ENCODE measurements around the gene CRIM1.

CRIM1 gene

GRCh38 chr2:36399050-36399449 lies 43.5 kb downstream of the CRIM1 start:
- TF ChIP-seq ZFX (IDR thresholded peaks at IDR 0.05) (no peak), CTCF (conservative IDR thresholded peaks at IDR 0.05) (no peak)
- H3K27ac ChIP-seq: no peak overlapping the region

- H3K27ac ChIP-seq: no peak overlapping the region
- TF ChIP-seq CTCF (conservative IDR thresholded peaks at IDR 0.05) (no peak), ZFX (IDR thresholded peaks at IDR 0.05) (no peak)
These were observed 48.2 kb downstream of the CRIM1 start for GRCh38 chr2:36403675-36404230.

GRCh38 chr2:36404318-36404717 lies 48.7 kb downstream of the CRIM1 start:
- TF ChIP-seq CTCF (conservative IDR thresholded peaks at IDR 0.05) (no peak), ZFX (IDR thresholded peaks at IDR 0.05) (no peak)
- H3K27ac ChIP-seq: no peak overlapping the region

GRCh38 chr2:36404754-36405153 lies 49.2 kb downstream of the CRIM1 start:
- TF ChIP-seq ZFX (IDR thresholded peaks at IDR 0.05) (no peak), CTCF (conservative IDR thresholded peaks at IDR 0.05) (no peak)
- no peak overlapping the region for H3K27ac ChIP-seq

GRCh38 chr2:36405183-36405582 lies 49.6 kb downstream of the CRIM1 start:
- no peak overlapping the region for H3K27ac ChIP-seq
- TF ChIP-seq CTCF (conservative IDR thresholded peaks at IDR 0.05): no peak
- no peak for TF ChIP-seq ZFX (IDR thresholded peaks at IDR 0.05)

- no peak overlapping the region for H3K27ac ChIP-seq
These were observed 50.7 kb downstream of the CRIM1 start for GRCh38 chr2:36406296-36406695.

GRCh38 chr2:36407413-36407812 lies 51.8 kb downstream of the CRIM1 start:
- TF ChIP-seq CTCF (conservative IDR thresholded peaks at IDR 0.05) (no peak), ZFX (IDR thresholded peaks at IDR 0.05) (no peak)
- H3K27ac ChIP-seq: no peak overlapping the region

More at GRCh38 chr2:36406296-36406695, 50.7 kb downstream of the CRIM1 start:
- TF ChIP-seq CTCF (conservative IDR thresholded peaks at IDR 0.05) (no peak), ZFX (IDR thresholded peaks at IDR 0.05) (no peak)

All from C4-2B (cell line).